Measurements from ENCODE around the gene OBSCN. TPM values are rescaled to one million over a fixed set of nuclear protein-coding genes. Genes with fewer than 3 reads are reported as not detected.
A peak's percentile ranks its signal among the peaks of the same experiment; 100 is the strongest.

Gene OBSCN
- total RNA-seq, 1 donor from 2014 or later: 7.6 TPM

DNA sequence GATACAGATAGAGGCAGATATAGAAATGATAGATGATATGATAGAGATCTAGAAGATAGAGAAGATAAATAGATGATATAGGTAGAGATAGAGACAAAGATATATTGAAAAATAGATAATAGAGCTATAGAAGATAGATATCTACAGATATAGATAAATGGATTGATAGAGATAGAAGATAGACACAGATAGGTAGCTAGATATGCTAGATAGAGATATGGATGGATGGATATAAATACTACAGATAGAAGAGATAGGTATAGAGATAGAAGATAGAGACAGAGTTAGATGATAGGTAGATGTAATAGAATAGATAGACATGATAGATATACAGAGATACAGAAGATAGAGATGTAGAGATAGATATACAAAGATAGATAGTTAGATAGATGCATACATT lies 177.4 kb downstream of the OBSCN start:
- H3K36me3 ChIP-seq (ENCODE audit: control insufficient read depth, insufficient read depth, low read length): no peaks in the 10 kb centered on the region
- FAIRE-seq (no peak), DNase-seq (ENCODE audit: low read depth) (no peak)
- H3K27me3 ChIP-seq (ENCODE audit: control insufficient read depth, insufficient read depth, low read length): no peaks in the 10 kb centered on the region
- TF ChIP-seq, protein P1, sequence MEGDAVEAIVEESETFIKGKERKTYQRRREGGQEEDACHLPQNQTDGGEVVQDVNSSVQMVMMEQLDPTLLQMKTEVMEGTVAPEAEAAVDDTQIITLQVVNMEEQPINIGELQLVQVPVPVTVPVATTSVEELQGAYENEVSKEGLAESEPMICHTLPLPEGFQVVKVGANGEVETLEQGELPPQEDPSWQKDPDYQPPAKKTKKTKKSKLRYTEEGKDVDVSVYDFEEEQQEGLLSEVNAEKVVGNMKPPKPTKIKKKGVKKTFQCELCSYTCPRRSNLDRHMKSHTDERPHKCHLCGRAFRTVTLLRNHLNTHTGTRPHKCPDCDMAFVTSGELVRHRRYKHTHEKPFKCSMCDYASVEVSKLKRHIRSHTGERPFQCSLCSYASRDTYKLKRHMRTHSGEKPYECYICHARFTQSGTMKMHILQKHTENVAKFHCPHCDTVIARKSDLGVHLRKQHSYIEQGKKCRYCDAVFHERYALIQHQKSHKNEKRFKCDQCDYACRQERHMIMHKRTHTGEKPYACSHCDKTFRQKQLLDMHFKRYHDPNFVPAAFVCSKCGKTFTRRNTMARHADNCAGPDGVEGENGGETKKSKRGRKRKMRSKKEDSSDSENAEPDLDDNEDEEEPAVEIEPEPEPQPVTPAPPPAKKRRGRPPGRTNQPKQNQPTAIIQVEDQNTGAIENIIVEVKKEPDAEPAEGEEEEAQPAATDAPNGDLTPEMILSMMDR (IDR thresholded peaks at IDR 0.05; ENCODE audit: insufficient read depth, low read length, severe bottlenecking): no peak
- no peak overlapping the region for H3K4me3 ChIP-seq (ENCODE audit: low read depth, low read length)

DNA sequence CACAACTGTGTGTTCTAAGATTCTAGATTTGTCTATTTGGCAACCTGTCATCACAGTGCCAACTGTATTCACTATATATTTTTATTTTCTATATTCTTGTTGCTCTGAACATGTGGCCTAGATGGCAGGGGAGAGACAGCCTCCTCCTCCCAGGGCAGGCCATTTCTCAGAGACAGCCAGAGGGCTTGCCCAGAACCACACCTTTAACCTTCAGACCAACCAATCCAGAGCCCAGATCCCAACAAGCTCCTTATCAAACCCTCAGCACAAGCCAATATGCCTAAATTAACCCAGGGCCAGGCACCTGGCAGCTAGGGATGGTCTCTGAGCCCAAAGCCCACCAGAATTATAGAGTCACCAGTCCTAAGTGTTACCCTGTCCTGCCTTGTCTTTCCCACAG lies 179.5 kb downstream of the OBSCN start:
- TF ChIP-seq, protein P1 (IDR thresholded peaks at IDR 0.05; ENCODE audit: insufficient read depth, low read length, severe bottlenecking): no peak
- Histone ChIP-seq H3K27me3 (ENCODE audit: control insufficient read depth, insufficient read depth, low read length) (no peaks in the 10 kb centered on the region), H3K4me3 (ENCODE audit: low read depth, low read length) (no peak overlapping the region), H3K36me3 (ENCODE audit: control insufficient read depth, insufficient read depth, low read length) (peaks cover 2% of the 10 kb centered on the region)
- FAIRE-seq: no peak
- DNase-seq (ENCODE audit: low read depth): no peak

DNA sequence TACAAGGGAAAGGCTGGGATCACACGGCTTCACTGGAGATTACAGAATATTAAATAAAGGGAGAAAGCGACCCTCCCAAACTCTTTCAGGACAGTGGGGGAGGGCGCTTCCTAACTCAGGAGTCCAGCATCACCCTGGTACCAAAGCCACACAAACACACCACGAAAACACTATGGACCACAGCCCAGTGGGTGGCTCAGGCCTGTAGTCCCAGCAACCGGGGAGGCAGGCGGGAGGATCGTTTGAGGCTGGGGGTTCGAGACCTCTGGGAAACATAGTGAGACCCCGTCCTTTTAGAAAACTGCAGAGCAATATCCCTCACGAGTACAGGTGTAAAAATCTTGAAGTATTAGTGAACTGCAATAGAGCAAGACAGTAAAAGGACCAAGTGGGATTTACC lies 182.8 kb downstream of the OBSCN start:
- Histone ChIP-seq H3K27me3 (ENCODE audit: control insufficient read depth, insufficient read depth, low read length) (no peaks in the 10 kb centered on the region), H3K36me3 (ENCODE audit: control insufficient read depth, insufficient read depth, low read length) (peaks cover 6% of the 10 kb centered on the region), H3K4me3 (ENCODE audit: low read depth, low read length) (no peak overlapping the region)
- DNase-seq (ENCODE audit: low read depth) (no peak), FAIRE-seq (peak; percentile 7)
- TF ChIP-seq, protein P1 (IDR thresholded peaks at IDR 0.05; ENCODE audit: insufficient read depth, low read length, severe bottlenecking): no peak

DNA sequence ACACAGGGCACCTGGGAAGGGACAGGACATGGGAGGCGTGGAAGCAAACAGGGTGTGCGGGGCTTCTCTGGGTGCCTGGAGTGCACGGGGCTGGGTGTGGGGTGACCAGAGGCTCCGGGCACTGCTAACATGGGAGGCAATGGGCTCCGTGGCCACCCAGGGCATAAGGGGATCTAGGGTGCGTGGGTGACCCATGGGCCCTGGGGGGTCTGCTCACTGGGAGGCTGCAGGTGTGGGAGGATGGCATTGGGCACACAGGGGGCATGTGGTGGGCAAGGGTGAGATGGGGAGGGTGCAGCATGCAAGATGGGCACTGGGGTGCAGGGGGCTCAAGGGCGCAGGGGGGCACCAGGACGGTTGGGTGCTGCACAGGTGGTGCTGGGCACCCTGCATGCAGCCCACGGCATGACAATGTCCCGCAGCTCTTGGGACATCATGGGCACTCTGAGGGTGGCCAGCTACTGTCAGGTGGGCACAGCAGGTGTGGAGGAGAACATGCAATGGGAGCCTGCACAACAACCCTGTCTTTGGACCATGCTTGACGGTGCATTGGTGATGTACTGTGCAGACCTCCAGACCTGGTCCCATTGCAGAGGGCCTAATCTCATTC lies 183.7 kb downstream of the OBSCN start:
- H3K36me3 ChIP-seq (ENCODE audit: control insufficient read depth, insufficient read depth, low read length): peaks cover 7% of the 10 kb centered on the region
- FAIRE-seq (no peak), DNase-seq (ENCODE audit: low read depth) (no peak)
- no peak overlapping the region for H3K4me3 ChIP-seq (ENCODE audit: low read depth, low read length)
- TF ChIP-seq, protein P1 (IDR thresholded peaks at IDR 0.05; ENCODE audit: insufficient read depth, low read length, severe bottlenecking): no peak
- no peaks in the 10 kb centered on the region for H3K27me3 ChIP-seq (ENCODE audit: control insufficient read depth, insufficient read depth, low read length)

DNA sequence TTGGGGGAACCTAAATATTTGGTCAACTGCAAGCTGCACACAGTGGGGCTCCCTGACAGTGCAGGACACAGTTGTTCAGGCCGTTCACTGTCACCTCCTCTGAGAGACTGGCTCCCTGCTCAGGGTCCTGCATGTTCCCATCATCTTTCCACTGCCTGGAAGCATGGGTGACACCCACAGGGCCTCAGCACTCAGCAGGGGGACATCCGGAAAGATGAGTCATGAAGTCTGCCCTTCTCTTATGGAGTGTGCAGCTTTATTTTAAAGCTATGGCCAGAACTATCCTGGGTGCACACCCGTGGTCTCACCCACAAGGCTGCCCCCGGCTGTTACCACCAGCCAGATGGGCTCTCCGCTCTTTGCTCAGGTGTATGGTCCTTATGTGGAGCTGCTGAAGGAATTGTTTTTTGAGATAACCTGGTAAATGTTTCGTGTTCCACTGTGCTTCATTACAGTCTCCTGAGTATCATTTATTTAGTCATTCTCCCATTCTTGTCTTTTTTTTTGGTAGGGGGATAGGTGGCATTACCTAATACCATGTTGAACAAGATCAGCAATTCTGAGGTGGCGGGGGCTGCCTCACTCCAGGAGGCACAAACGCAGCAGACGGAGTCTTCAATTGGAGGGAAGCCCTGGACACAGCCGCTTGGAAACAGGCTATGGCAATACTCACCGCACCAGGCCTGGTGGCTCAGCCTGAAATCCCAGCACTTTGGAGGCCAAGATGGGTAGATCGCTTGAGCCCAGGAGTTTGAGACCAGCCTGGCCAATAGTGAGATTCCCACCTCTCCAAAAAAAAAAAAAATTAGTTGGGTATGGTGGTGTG lies 184.5 kb downstream of the OBSCN start:
- Histone ChIP-seq H3K27me3 (ENCODE audit: control insufficient read depth, insufficient read depth, low read length) (no peaks in the 10 kb centered on the region), H3K36me3 (ENCODE audit: control insufficient read depth, insufficient read depth, low read length) (peaks cover 13% of the 10 kb centered on the region), H3K4me3 (ENCODE audit: low read depth, low read length) (no peak overlapping the region)
- TF ChIP-seq, protein P1 (IDR thresholded peaks at IDR 0.05; ENCODE audit: insufficient read depth, low read length, severe bottlenecking): no peak
- FAIRE-seq (no peak), DNase-seq (ENCODE audit: low read depth) (no peak)
